Measurements from ENCODE around the gene INTS15.

The INTS15 gene

DNA sequence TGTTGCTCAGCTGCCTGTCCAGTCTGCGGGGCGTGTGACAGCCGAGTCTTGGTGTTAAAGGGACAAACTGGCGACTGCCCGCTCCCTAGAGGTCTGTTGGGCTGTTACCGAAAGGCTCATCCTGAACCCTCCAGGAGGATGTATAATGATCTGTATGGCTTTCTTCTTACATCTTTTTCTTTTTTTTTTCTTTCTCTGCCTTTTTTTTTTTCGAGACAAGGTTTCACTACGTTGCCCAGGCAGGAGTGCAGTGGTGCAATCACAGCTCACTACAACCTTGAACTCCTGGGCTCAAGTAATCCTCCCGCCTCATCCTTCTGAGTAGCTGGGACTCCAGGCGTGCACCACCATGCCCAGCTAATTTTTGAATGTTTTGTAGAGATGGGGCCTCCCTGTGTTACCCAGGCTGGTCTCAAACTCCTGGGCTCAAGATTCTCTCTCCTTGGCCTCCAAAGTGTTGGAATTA is 857 bp downstream of the INTS15 start:
- no peak for TF ChIP-seq SUZ12 (IDR thresholded peaks at IDR 0.05; ENCODE audit: extremely low read depth, insufficient read depth, insufficient read length)
- no peak for TF ChIP-seq ZNF274 (IDR thresholded peaks at IDR 0.05; ENCODE audit: low read depth, low read length)
- no peak for TF ChIP-seq YY1 (IDR thresholded peaks at IDR 0.05; ENCODE audit: insufficient read depth, insufficient read length)
- H3K9me3 ChIP-seq (ENCODE audit: insufficient read depth, low read length): no peaks in the 10 kb centered on the region
- H3K4me1 ChIP-seq (ENCODE audit: insufficient read depth, insufficient read length): peaks cover 2% of the 10 kb centered on the region
- DNase-seq (ENCODE audit: low read depth, low spot score): no peak
- H3K36me3 ChIP-seq (ENCODE audit: insufficient read depth, insufficient read length, low read length): peaks cover 62% of the 10 kb centered on the region
- H3K4me3 ChIP-seq (ENCODE audit: insufficient read length, low read depth): peak overlapping the region; percentile 97
- no peaks in the 10 kb centered on the region for H3K27me3 ChIP-seq (ENCODE audit: insufficient read depth, insufficient read length)
- H3K9ac ChIP-seq (ENCODE audit: insufficient read length, low read depth): peak overlapping the region; percentile 98

DNA sequence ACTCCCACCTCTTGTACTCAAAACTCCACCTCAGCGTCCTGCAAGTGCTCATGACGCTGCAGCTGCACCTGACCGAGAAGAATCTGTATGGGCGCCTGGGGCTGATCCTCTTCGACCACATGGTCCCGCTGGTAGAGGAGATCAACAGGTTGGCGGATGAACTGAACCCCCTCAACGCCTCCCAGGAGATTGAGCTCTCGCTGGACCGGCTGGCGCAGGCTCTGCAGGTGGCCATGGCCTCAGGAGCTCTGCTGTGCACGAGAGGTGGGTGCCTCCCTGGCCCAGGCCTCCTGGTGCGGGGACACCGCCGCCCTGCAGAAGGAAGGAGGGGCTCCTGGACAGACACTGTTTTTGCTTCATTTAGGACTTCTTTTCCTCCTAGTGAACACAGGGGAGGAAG is 10.3 kb downstream of the INTS15 start:
- H3K36me3 ChIP-seq (ENCODE audit: insufficient read depth, insufficient read length, low read length): peaks cover 82% of the 10 kb centered on the region
- no peaks in the 10 kb centered on the region for H3K4me1 ChIP-seq (ENCODE audit: insufficient read depth, insufficient read length)
- no peaks in the 10 kb centered on the region for H3K9me3 ChIP-seq (ENCODE audit: insufficient read depth, low read length)
- H3K27me3 ChIP-seq (ENCODE audit: insufficient read depth, insufficient read length): no peaks in the 10 kb centered on the region
- H3K4me3 ChIP-seq (ENCODE audit: insufficient read length, low read depth): no peak overlapping the region
- DNase-seq (ENCODE audit: low read depth, low spot score): no peak
- TF ChIP-seq YY1 (IDR thresholded peaks at IDR 0.05; ENCODE audit: insufficient read depth, insufficient read length): no peak
- TF ChIP-seq ZNF274 (IDR thresholded peaks at IDR 0.05; ENCODE audit: low read depth, low read length): no peak
- no peak for TF ChIP-seq SUZ12 (IDR thresholded peaks at IDR 0.05; ENCODE audit: extremely low read depth, insufficient read depth, insufficient read length)
- no peak overlapping the region for H3K9ac ChIP-seq (ENCODE audit: insufficient read length, low read depth)

DNA sequence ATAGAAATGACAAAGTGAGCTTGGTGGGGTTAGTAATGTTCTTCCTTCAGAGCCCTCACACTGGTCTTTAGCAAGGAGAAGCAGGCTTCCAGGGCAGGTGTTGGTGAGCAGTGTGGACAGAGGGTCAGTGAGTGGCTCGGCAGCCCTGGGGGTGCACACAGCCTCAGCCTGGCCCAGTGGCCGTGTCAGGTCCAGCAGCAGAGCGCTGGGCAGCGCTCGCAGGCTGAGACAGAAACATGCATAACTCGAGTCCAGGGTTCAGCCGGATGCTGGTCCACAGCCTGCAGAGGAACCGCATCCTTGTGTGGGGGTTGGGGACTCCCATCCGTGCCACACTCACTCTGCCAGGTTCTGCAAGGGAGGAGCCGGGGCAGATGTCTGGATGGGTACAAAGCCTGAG is 14.6 kb downstream of the INTS15 start:
- Histone ChIP-seq H3K9me3 (ENCODE audit: insufficient read depth, low read length) (no peaks in the 10 kb centered on the region), H3K27me3 (ENCODE audit: insufficient read depth, insufficient read length) (no peaks in the 10 kb centered on the region), H3K9ac (ENCODE audit: insufficient read length, low read depth) (no peak overlapping the region), H3K36me3 (ENCODE audit: insufficient read depth, insufficient read length, low read length) (peaks cover 61% of the 10 kb centered on the region), H3K4me1 (ENCODE audit: insufficient read depth, insufficient read length) (peaks cover 3% of the 10 kb centered on the region), H3K4me3 (ENCODE audit: insufficient read length, low read depth) (no peak overlapping the region)
- TF ChIP-seq SUZ12 (IDR thresholded peaks at IDR 0.05; ENCODE audit: extremely low read depth, insufficient read depth, insufficient read length): no peak
- no peak for TF ChIP-seq YY1 (IDR thresholded peaks at IDR 0.05; ENCODE audit: insufficient read depth, insufficient read length)
- no peak for TF ChIP-seq ZNF274 (IDR thresholded peaks at IDR 0.05; ENCODE audit: low read depth, low read length)
- no peak for DNase-seq (ENCODE audit: low read depth, low spot score)

DNA sequence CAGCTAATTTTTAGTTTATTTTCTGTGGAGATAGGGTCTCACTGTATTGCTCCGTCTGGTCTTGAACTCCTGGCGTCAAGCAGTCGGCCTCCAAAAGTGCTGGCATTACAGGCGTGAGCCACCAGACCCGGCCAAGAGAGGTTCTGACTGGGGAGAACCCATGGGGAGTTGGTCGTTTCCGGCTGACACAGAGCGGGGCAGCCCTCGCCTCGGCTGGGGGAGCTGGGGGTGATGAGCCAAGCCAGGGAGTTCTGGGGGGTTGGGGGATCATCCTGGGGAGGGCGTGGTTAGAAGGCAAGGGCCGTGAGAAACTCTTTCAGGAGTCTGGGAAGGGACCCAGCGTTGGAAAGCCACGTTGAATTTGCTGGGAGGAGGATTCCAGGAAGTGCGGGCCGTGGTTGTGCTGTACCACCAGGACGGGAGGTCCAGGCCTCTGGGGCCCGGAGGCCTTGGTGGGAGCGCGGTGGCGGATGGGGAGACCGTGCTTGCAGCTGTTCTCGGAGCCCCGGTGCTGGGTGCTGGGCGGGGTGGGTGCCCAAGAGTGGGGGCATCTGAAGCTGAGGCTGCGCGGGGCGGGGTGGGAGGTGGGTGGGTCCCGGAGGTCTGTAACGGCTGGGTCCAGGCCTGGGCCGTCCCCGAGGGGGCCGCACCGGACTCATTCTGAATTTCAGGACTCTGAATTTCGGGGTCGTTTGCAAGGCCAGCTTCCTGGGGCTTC is 17.2 kb downstream of the INTS15 start:
- H3K36me3 ChIP-seq (ENCODE audit: insufficient read depth, insufficient read length, low read length): peaks cover 43% of the 10 kb centered on the region
- no peaks in the 10 kb centered on the region for H3K27me3 ChIP-seq (ENCODE audit: insufficient read depth, insufficient read length)
- no peak for TF ChIP-seq YY1 (IDR thresholded peaks at IDR 0.05; ENCODE audit: insufficient read depth, insufficient read length)
- H3K9me3 ChIP-seq (ENCODE audit: insufficient read depth, low read length): no peaks in the 10 kb centered on the region; the same call in 1 of the 2 replicates
- H3K9ac ChIP-seq (ENCODE audit: insufficient read length, low read depth): no peak overlapping the region
- H3K4me3 ChIP-seq (ENCODE audit: insufficient read length, low read depth): no peak overlapping the region
- no peak for DNase-seq (ENCODE audit: low read depth, low spot score)
- peaks cover 3% of the 10 kb centered on the region for H3K4me1 ChIP-seq (ENCODE audit: insufficient read depth, insufficient read length)

DNA sequence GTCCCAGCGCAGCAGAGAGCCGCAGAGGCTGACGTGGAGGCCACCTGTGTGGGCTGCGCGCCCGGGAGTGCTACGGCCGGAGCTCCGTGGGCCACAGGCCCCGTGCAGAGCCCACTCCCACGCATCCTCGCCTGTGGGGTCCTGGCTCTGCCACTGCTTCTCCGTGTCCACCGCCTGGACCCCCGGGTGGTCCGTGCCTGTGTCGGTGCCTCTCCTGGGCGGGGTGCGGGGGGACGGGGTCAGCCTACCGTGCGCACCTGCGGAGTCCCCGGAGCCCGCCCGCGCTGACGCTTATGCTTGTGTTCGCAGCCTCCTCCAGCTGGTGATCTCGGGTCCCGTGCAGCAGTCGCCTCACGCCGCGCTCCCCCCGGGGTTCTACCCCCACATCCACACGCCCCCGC is 17.8 kb downstream of the INTS15 start:
- no peak for TF ChIP-seq YY1 (IDR thresholded peaks at IDR 0.05; ENCODE audit: insufficient read depth, insufficient read length)
- no peak for TF ChIP-seq ZNF274 (IDR thresholded peaks at IDR 0.05; ENCODE audit: low read depth, low read length)
- TF ChIP-seq SUZ12 (IDR thresholded peaks at IDR 0.05; ENCODE audit: extremely low read depth, insufficient read depth, insufficient read length): no peak
- DNase-seq (ENCODE audit: low read depth, low spot score): no peak
- H3K36me3 ChIP-seq (ENCODE audit: insufficient read depth, insufficient read length, low read length): peaks cover 37% of the 10 kb centered on the region

DNA sequence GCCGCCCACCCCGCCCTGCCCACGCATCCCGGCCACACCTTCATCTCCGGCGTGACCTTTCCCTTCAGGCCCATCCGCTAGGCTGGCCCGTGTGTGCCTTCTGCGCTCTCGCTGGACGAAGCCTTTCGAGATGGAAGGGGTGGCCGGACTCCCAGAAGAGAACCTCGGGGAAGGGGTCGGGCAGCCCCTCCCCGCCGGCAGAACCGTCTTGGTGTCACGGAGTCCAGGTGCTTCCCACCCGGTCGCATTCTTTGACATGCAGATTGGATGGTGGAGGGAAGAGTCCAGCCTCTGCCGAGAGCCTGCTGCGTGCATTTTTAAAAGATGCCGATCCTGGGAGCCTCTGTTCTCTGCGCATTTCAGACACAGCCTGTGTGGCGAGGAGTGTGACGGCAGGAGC is 18.3 kb downstream of the INTS15 start:
- no peak overlapping the region for H3K4me3 ChIP-seq (ENCODE audit: insufficient read length, low read depth)
- no peak for TF ChIP-seq YY1 (IDR thresholded peaks at IDR 0.05; ENCODE audit: insufficient read depth, insufficient read length)
- TF ChIP-seq SUZ12 (IDR thresholded peaks at IDR 0.05; ENCODE audit: extremely low read depth, insufficient read depth, insufficient read length): no peak
- TF ChIP-seq ZNF274 (IDR thresholded peaks at IDR 0.05; ENCODE audit: low read depth, low read length): no peak
- H3K36me3 ChIP-seq (ENCODE audit: insufficient read depth, insufficient read length, low read length): peaks cover 35% of the 10 kb centered on the region
- no peak for DNase-seq (ENCODE audit: low read depth, low spot score)
- H3K27me3 ChIP-seq (ENCODE audit: insufficient read depth, insufficient read length): peaks cover 6% of the 10 kb centered on the region
- H3K9me3 ChIP-seq (ENCODE audit: insufficient read depth, low read length): no peaks in the 10 kb centered on the region; the same call in 1 of the 2 replicates
- peaks cover 3% of the 10 kb centered on the region for H3K4me1 ChIP-seq (ENCODE audit: insufficient read depth, insufficient read length)
- H3K9ac ChIP-seq (ENCODE audit: insufficient read length, low read depth): peak overlapping the region; percentile 1

More for the DNA sequence above, 17.8 kb downstream of the INTS15 start:
- Histone ChIP-seq H3K9ac (ENCODE audit: insufficient read length, low read depth) (peak overlapping the region; percentile 21), H3K27me3 (ENCODE audit: insufficient read depth, insufficient read length) (peaks cover 3% of the 10 kb centered on the region), H3K4me1 (ENCODE audit: insufficient read depth, insufficient read length) (peaks cover 3% of the 10 kb centered on the region), H3K9me3 (ENCODE audit: insufficient read depth, low read length) (no peaks in the 10 kb centered on the region; the same call in 1 of the 2 replicates), H3K4me3 (ENCODE audit: insufficient read length, low read depth) (no peak overlapping the region)

DNA sequence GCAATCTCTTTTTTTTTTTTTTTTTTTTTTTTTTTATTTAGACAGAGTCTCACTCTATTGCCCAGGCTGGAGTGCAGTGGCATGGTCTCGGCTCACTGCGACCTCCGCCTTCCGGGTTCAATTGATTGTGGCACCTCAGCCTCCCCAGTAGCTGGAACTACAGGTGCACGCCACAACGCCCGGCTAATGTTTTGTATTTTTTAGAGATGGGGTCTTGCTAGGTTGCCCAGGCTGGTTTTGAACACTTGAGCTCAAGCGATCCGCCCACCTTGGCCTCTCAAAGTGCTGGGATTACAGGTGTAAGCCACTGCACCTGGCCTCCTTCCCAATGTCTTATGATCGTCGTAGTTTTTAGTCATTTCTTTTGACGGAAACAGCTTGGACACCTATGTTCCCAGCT is 19.0 kb downstream of the INTS15 start:
- H3K4me1 ChIP-seq (ENCODE audit: insufficient read depth, insufficient read length): peaks cover 8% of the 10 kb centered on the region
- no peak for TF ChIP-seq ZNF274 (IDR thresholded peaks at IDR 0.05; ENCODE audit: low read depth, low read length)
- no peak for TF ChIP-seq YY1 (IDR thresholded peaks at IDR 0.05; ENCODE audit: insufficient read depth, insufficient read length)
- TF ChIP-seq SUZ12 (IDR thresholded peaks at IDR 0.05; ENCODE audit: extremely low read depth, insufficient read depth, insufficient read length): no peak
- H3K9me3 ChIP-seq (ENCODE audit: insufficient read depth, low read length): no peaks in the 10 kb centered on the region; the same call in 1 of the 2 replicates
- no peak overlapping the region for H3K9ac ChIP-seq (ENCODE audit: insufficient read length, low read depth)
- peaks cover 31% of the 10 kb centered on the region for H3K36me3 ChIP-seq (ENCODE audit: insufficient read depth, insufficient read length, low read length)
- no peak for DNase-seq (ENCODE audit: low read depth, low spot score)
- H3K4me3 ChIP-seq (ENCODE audit: insufficient read length, low read depth): no peak overlapping the region
- peaks cover 6% of the 10 kb centered on the region for H3K27me3 ChIP-seq (ENCODE audit: insufficient read depth, insufficient read length)

Data from NT2/D1 (cell line).